Urothelium cell line (cell line): ENCODE results near the gene TCEAL3.
"Not testable (repeated sequence)": the region's sequence is repeated elsewhere in the genome, so short reads cannot be mapped to it uniquely, and the experiment has no call there.

Experiments
- DNase-seq: peaks from one replicate; pipeline ENCODE4 v3.0.0; 2011; ENCODE audit warnings: low spot score, mixed read lengths
- FAIRE-seq: peaks from 2 replicates; lab custom pipeline; 2011; peaks lifted over from hg19 to GRCh38; lab: Jason Lieb, UNC

TCEAL3 gene

GRCh38 chrX:103624111-103624510 is 16.3 kb downstream of the TCEAL3 start:
- FAIRE-seq (no peak), DNase-seq (no peak)

- no peak for FAIRE-seq
These were observed 19.1 kb downstream of the TCEAL3 start for GRCh38 chrX:103626855-103627254.

GRCh38 chrX:103628386-103629317 is 20.9 kb downstream of the TCEAL3 start, which contains the start of gene TCEAL1:
Gene TCEAL1 (plus strand): TSS chrX:103628975. CDS start chrX:103629917, 942 bp downstream.
- FAIRE-seq (no peak), DNase-seq (no peak)

More at GRCh38 chrX:103626855-103627254, 19.1 kb downstream of the TCEAL3 start:
- DNase-seq: no peak

GRCh38 chrX:103629318-103630170 is 21.8 kb downstream of the TCEAL3 start:
- FAIRE-seq (no peak), DNase-seq (peak; percentile 47)

- DNase-seq (no peak), FAIRE-seq (no peak)
These were observed 22.4 kb downstream of the TCEAL3 start for GRCh38 chrX:103630171-103630511.

- DNase-seq: no peak
- FAIRE-seq: no peak
These were observed 23.4 kb downstream of the TCEAL3 start for GRCh38 chrX:103631145-103631544.

- no peak for FAIRE-seq
- no peak for DNase-seq
These were observed 27.7 kb downstream of the TCEAL3 start for GRCh38 chrX:103635436-103635835.

GRCh38 chrX:103637604-103638338 is 30.0 kb downstream of the TCEAL3 start:
- DNase-seq: no peak
- no peak for FAIRE-seq

GRCh38 chrX:103638479-103639346 is 30.9 kb downstream of the TCEAL3 start:
- DNase-seq, FAIRE-seq: not testable (repeated sequence)

GRCh38 chrX:103640401-103641155 is 32.8 kb downstream of the TCEAL3 start:
- DNase-seq (no peak), FAIRE-seq (no peak)

GRCh38 chrX:103644125-103644524 is 36.4 kb downstream of the TCEAL3 start:
- FAIRE-seq (no peak), DNase-seq (no peak)

- FAIRE-seq (no peak), DNase-seq (no peak)
These were observed 39.9 kb downstream of the TCEAL3 start for GRCh38 chrX:103647630-103648029.

- FAIRE-seq: no peak
- DNase-seq: no peak
These were observed 43.5 kb downstream of the TCEAL3 start for GRCh38 chrX:103651151-103651773.

GRCh38 chrX:103655230-103656000 is 47.7 kb downstream of the TCEAL3 start:
- FAIRE-seq, DNase-seq: not testable (repeated sequence)

- DNase-seq (peak; percentile 18), FAIRE-seq (no peak)
These were observed 48.9 kb downstream of the TCEAL3 start for GRCh38 chrX:103656617-103657016.

- FAIRE-seq, DNase-seq: not testable (repeated sequence)
These were observed 49.3 kb downstream of the TCEAL3 start for GRCh38 chrX:103657066-103657465.

- DNase-seq (no peak), FAIRE-seq (no peak)
These were observed 51.1 kb downstream of the TCEAL3 start for GRCh38 chrX:103658681-103659433.
